GM12801 (cell line): Measurements from ENCODE around the gene LRP2BP.

Source experiments
- TF ChIP-seq, protein P1 (sequence below): IDR thresholded peaks from one replicate; pipeline ENCODE4 v1.5.1; 2011; ENCODE audit warnings: control low read depth; ENCODE audit not compliant: insufficient read length; ENCODE audit errors: extremely low read depth

LRP2BP gene

GRCh38 chr4:185358514-185358913 lies 37.2 kb downstream of the LRP2BP start:
- TF ChIP-seq, protein P1, sequence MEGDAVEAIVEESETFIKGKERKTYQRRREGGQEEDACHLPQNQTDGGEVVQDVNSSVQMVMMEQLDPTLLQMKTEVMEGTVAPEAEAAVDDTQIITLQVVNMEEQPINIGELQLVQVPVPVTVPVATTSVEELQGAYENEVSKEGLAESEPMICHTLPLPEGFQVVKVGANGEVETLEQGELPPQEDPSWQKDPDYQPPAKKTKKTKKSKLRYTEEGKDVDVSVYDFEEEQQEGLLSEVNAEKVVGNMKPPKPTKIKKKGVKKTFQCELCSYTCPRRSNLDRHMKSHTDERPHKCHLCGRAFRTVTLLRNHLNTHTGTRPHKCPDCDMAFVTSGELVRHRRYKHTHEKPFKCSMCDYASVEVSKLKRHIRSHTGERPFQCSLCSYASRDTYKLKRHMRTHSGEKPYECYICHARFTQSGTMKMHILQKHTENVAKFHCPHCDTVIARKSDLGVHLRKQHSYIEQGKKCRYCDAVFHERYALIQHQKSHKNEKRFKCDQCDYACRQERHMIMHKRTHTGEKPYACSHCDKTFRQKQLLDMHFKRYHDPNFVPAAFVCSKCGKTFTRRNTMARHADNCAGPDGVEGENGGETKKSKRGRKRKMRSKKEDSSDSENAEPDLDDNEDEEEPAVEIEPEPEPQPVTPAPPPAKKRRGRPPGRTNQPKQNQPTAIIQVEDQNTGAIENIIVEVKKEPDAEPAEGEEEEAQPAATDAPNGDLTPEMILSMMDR: no peak

DNA sequence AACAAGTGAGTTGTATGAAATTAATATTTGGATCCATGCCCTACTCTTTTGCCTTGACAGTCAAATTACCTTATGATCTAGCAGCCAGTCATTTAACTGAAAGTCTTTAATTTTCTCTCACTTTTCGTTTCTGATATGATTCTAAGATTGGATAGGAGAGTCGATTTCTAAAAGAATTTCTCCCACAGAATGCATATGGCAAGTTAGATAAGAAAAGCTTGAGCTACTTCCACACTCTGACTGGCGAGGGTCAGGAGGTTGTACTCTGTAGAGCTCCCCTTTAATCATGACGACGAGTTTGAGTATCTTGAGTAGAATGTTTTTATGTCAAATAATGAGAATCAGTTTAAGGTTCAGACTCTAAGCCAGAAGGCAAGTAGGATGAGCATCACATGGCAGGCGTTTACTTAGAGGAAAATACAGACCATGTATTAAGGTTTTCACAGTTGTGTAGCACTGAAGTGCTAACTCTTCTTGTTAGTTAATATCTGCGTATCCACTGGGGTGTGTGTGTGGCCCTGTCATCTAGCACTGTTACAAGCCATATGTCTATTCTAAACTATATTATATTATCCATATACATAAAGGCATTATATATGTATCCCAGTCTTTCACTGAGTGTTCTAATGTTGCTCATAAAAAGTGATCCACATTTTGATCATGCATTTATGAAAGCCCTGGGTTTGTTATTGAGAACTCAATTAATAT lies 37.8 kb downstream of the LRP2BP start:
- TF ChIP-seq, protein P1: no peak

- TF ChIP-seq, protein P1: no peak
These were observed 38.5 kb downstream of the LRP2BP start for GRCh38 chr4:185357211-185357610.

GRCh38 chr4:185352741-185353140 lies 43.0 kb downstream of the LRP2BP start:
- TF ChIP-seq, protein P1: no peak

DNA sequence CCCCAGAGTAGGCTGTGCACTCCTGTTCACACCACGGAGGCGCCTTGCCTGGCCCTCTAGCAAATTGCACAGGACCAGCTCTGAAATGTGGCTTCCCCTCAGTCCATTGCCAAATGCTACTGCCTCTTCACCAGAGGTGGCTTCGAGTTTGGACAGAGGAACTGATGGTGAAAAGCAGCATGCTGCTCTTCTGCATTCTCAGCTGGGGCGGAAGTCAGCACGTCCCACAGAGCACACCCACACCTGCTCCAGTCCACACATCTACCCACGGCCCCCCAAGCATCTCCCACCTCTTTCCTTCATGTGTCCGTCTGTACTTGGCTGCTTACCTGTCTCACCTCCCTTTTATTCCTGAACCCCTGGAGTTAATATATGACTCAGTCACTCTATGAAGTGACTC lies 43.5 kb downstream of the LRP2BP start:
- TF ChIP-seq, protein P1: no peak

GRCh38 chr4:185351691-185352090 lies 44.0 kb downstream of the LRP2BP start:
- TF ChIP-seq, protein P1: no peak

DNA sequence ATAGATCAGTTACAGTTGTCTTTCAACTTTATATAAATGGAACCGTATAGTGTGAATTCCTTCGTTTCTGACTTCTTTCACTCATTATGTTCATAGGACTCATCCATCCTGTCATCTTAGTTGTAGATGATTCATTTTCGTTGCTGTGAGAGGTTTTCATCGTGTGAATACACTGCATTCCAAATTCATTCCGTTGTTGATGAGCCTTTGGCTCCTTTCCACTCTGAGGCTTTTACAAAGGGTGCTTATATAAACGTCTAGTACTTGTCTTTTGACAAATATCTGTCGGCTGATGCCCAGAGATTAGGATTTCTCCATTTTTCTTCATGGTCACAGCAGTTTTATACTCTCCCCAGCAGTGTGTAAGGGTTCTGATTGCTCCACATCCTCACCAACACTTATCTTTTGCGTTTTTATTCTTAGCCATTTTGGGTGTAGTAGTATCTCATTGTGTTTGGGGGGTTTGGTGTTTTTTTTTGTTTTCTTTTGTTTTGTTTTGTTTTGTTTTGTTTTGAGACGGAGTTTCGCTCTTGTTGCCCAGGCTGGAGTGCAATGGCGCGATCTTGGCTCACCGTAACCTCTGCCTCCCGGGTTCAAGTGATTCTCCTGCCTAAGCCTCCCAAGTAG lies 48.6 kb downstream of the LRP2BP start:
- TF ChIP-seq, protein P1: no peak
